Body of pancreas (tissue), 4 donors: ENCODE results near the gene TMEM181. TPM values are rescaled to one million over a fixed set of nuclear protein-coding genes. Genes with fewer than 3 reads are reported as not detected.

Source experiments
- ATAC-seq: fragments of 150-250 bp; one replicate; pipeline ENCODE4 v1.9.1; 2016
- DNase-seq, 4 donors: peaks; one replicate each; pipeline ENCODE4 v3.0.0-alpha.2; 2019
- H3K27ac ChIP-seq, 4 donors: fragments of 200-600 bp; sonication (generic); 1 replicate in 3 of 4; 2 replicates in 1 of 4; pipeline versions ENCODE4 v1.5.1 to v1.6.1; 2016 to 2019; ENCODE audit warnings: mild to moderate bottlenecking in 1 of 4, mixed read lengths in 1 of 4, moderate library complexity in 1 of 4
- H3K27me3 ChIP-seq, 2 donors: fragments of 200-600 bp; sonication (generic); one replicate each; pipeline ENCODE4 v1.6.0; 2016; ENCODE audit warnings: mild to moderate bottlenecking in 1 of 2
- H3K36me3 ChIP-seq, 2 donors: fragments of 200-600 bp; sonication (generic); replicated peaks in 1 of 2; 2 replicates each; pipeline ENCODE4 v1.5.1; 2016; ENCODE audit warnings: low read depth in 2 of 2; ENCODE audit not compliant: insufficient read depth in 1 of 2
- H3K4me1 ChIP-seq: fragments of 200-600 bp; sonication (generic); one replicate; pipeline ENCODE4 v1.6.0; 2016
- H3K4me3 ChIP-seq, 2 donors: fragments of 200-600 bp; sonication (generic); 1 replicate in 1 of 2; 2 replicates in 1 of 2; pipeline ENCODE4 v1.5.1; 2016 to 2019
- H3K9me3 ChIP-seq, 3 donors: fragments of 200-600 bp; sonication (generic); 1 replicate in 2 of 3; 2 replicates in 1 of 3; pipeline ENCODE4 v1.5.1; 2016
- CTCF ChIP-seq, 7 experiments: fragments of 450-650 bp in 4 of 7; fragments of 200-600 bp in 3 of 7; sonication (generic) in 3 of 7; IDR thresholded peaks; one replicate each; pipeline ENCODE4 v1.5.1; 2016 to 2019; ENCODE audit warnings: antibody characterized with exemption in 7 of 7
- POLR2A ChIP-seq, 3 donors: fragments of 450-650 bp; IDR thresholded peaks; one replicate each; pipeline ENCODE4 v1.6.1; 2016; ENCODE audit warnings: antibody characterized with exemption in 3 of 3, mild to moderate bottlenecking in 2 of 3
- WGBS, 2 donors: methylation state at CpG; one replicate each; pipeline ENCODE4 v1.1.5; 2017; 5-methylcytosine and 5-hydroxymethylcytosine counted together
- intact Hi-C: fragments of 100-400 bp; cut with DNase I; formaldehyde crosslinking; loops from one replicate; pipeline ENCODE4 v1.15.1; 2023
- total RNA-seq, 2 donors: library from RNA; depleted of rRNA; stranded (reverse); fragments of >200 nt; gene quantifications; one replicate each; pipeline ENCODE4 v1.1.0, GENCODE V29; 2016

TMEM181 gene
- total RNA-seq, 2 donors from 2014 or later: 19.8 to 34.2 TPM

DNA sequence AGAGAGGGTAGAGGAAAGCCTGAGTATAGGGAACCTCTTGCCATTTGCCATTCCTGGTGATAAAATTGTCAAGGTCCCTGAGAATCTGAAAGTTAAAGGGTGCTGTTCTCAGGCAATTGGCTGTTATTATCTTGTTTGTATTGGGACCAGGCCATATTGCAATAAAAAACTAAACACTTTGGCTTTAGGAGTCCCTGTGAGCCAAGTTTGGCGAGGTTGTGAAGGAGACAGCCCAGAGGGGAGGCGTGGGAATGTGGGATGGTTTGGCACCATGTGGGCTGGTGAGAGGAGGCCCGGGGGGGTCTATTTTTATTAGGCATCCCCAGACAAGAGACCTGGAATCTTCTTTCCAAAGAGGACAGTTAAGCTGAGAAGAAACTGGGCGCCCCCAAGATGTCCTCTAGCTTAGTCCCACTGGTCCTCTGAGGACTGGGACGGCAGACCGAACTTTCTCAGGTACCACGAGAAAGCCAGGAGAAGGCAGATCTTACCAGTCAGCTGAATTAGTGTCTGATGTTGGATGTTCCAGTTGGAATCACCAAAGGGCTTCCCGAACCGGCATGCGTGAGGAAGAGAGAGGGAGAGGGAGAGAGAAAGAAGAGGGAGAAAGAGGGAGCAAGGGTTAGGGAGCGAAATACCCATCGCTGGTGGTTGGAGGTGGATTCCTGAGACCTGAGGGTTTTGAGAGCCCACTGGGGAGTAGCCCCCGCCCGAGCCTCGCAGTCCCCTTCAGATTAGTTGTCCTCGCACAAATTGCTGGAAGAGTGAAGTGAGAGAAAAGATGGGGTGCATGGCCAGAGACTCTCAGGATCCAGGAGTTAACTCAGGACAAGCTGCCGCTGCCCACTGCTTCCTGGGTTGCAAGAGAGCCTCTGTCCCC is 60.3 kb downstream of the TMEM181 start:
- H3K27ac ChIP-seq: no peak overlapping the region
- intact Hi-C loops: no loop called here
- DNase-seq: peak in 1 of 4 donors; percentile 15

DNA sequence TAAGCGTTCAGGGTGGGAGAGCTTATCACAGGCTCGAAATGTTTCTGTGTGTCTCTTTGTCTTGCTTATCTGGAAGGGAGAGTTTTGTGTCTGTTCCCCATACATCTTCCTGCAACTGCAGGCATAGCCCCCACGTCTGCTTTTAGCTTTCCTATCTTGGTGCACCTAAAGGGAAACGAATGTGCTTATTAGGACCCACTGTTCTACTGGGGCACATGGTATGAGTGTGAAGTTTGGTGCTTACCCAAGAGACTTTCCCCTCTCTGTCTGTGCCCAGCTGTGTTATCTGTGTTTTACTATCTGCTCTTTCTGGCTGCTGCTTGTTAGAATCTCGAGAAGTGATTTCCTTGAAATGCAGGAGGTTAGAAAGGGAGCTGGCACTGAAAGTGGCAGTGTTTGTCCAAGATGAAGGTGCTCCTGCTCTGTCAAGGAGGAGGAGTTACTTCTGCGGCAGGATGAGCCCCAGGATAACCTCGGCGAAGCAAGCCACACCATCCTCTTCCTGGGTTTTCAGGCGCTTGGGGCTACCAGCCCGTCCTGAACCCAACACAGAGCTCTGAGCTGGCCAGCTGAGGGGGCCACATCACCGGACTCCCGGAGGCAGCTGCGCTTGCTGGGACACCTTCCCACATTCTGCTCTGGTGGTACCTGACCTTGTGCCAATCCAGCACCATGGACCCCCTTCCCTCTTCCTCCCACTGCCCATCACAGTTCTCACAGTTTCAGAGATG is 61.2 kb downstream of the TMEM181 start:
- no peaks in the 10 kb centered on the region for H3K27me3 ChIP-seq
- no peaks in the 10 kb centered on the region for H3K9me3 ChIP-seq
- no peak overlapping the region for H3K4me3 ChIP-seq
- TF ChIP-seq CTCF (IDR thresholded peaks at IDR 0.05): no peak
- TF ChIP-seq POLR2A (IDR thresholded peaks at IDR 0.05): no peak
- 74% methylated on average over 13 of the region's 13 CpGs for WGBS, 2 donors
- ATAC-seq (no peak), DNase-seq (peak in 1 of 4 donors; percentile 7)
- no peak overlapping the region for H3K27ac ChIP-seq
- intact Hi-C loops: no loop called here
- H3K4me1 ChIP-seq: peaks cover 12% of the 10 kb centered on the region
- H3K36me3 ChIP-seq: peaks cover 0 to 8% of the 10 kb centered on the region in 2 donors

More for the DNA sequence above, 60.3 kb downstream of the TMEM181 start:
- TF ChIP-seq POLR2A (IDR thresholded peaks at IDR 0.05) (no peak), CTCF (IDR thresholded peaks at IDR 0.05) (no peak)
- Histone ChIP-seq H3K36me3 (peaks cover 0 to 4% of the 10 kb centered on the region in 2 donors), H3K4me3 (no peak overlapping the region), H3K4me1 (peaks cover 12% of the 10 kb centered on the region), H3K9me3 (no peaks in the 10 kb centered on the region), H3K27me3 (no peaks in the 10 kb centered on the region)
- peak; percentile 53 for ATAC-seq
- WGBS, 2 donors: 79 to 83% methylated on average over 16 to 17 of the region's 17 CpGs

- intact Hi-C loops: no loop called here
- Histone ChIP-seq H3K4me1 (peaks cover 12% of the 10 kb centered on the region), H3K4me3 (no peak overlapping the region), H3K27ac (no peak overlapping the region), H3K36me3 (peaks cover 0 to 10% of the 10 kb centered on the region in 2 donors), H3K9me3 (no peaks in the 10 kb centered on the region), H3K27me3 (no peaks in the 10 kb centered on the region)
- no peak for ATAC-seq
- DNase-seq: peak in 1 of 4 donors; percentile 7
- 91 to 92% methylated on average over 20 to 25 of the region's 25 CpGs for WGBS, 2 donors
- TF ChIP-seq POLR2A (IDR thresholded peaks at IDR 0.05): no peak
- TF ChIP-seq CTCF (IDR thresholded peaks at IDR 0.05): no peak
Observed at GRCh38 chr6:158621694-158622544, 62.0 kb downstream of the TMEM181 start.

GRCh38 chr6:158622545-158623190 is 62.8 kb downstream of the TMEM181 start:
- ATAC-seq (no peak), DNase-seq (peak in 1 of 4 donors; percentile 1)
- Histone ChIP-seq H3K27me3 (no peaks in the 10 kb centered on the region), H3K4me3 (no peak overlapping the region), H3K9me3 (no peaks in the 10 kb centered on the region), H3K36me3 (peaks cover 0 to 10% of the 10 kb centered on the region in 2 donors), H3K27ac (no peak overlapping the region), H3K4me1 (peaks cover 12% of the 10 kb centered on the region)
- intact Hi-C loops: no loop called here
- TF ChIP-seq POLR2A (IDR thresholded peaks at IDR 0.05) (no peak), CTCF (IDR thresholded peaks at IDR 0.05) (no peak)
- WGBS, 2 donors: 82 to 84% methylated on average over 10 of the region's 10 CpGs
